GM12872 (cell line): Measurements from ENCODE around the gene PRKG1.

Source experiments
- TF ChIP-seq, protein P1 (sequence below): IDR thresholded peaks from 3 replicates; pipeline ENCODE4 v1.5.1; 2011; ENCODE audit warnings: low read depth, mild to moderate bottlenecking, low read length, moderate library complexity; ENCODE audit not compliant: insufficient read depth

The PRKG1 gene

DNA sequence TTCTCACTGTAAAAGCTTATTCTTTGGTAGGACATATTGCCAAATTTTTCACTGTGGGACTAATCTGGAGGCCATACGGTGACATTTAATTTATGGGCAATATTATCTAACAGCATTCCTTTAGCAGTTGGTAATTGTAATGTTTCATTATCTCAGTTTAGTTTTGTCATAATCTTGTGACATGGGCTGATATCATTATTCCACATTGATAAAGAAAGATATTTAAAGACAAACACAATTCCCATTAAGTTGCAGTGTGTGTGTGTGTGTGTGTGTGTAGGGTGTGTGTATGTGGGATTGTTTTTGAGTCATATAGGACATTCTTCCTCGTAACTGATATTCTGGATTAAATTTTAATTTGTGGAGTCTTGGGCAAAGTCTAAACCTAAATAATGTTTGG is 238.5 kb downstream of the PRKG1 start:
- TF ChIP-seq, protein P1, sequence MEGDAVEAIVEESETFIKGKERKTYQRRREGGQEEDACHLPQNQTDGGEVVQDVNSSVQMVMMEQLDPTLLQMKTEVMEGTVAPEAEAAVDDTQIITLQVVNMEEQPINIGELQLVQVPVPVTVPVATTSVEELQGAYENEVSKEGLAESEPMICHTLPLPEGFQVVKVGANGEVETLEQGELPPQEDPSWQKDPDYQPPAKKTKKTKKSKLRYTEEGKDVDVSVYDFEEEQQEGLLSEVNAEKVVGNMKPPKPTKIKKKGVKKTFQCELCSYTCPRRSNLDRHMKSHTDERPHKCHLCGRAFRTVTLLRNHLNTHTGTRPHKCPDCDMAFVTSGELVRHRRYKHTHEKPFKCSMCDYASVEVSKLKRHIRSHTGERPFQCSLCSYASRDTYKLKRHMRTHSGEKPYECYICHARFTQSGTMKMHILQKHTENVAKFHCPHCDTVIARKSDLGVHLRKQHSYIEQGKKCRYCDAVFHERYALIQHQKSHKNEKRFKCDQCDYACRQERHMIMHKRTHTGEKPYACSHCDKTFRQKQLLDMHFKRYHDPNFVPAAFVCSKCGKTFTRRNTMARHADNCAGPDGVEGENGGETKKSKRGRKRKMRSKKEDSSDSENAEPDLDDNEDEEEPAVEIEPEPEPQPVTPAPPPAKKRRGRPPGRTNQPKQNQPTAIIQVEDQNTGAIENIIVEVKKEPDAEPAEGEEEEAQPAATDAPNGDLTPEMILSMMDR: no peak

DNA sequence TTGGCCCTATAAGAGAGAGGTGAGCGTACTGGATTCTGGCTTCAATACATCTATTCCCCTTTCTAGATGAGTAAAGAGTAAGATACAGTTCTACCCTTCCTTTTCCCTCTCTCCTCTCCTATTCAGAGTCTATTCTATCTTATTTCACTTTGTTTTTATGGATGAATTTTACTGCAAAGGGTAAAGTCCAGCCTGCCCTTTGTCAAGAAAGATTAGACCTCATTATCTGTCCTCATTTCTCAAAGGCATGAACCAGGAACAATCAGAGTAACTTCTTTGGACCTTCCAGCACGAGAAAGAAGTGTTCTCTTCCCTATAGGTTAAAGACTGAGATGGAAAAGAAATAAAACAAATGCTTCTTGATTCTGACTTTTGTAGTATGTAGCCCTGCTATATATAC is 239.0 kb downstream of the PRKG1 start:
- TF ChIP-seq, protein P1: no peak

DNA sequence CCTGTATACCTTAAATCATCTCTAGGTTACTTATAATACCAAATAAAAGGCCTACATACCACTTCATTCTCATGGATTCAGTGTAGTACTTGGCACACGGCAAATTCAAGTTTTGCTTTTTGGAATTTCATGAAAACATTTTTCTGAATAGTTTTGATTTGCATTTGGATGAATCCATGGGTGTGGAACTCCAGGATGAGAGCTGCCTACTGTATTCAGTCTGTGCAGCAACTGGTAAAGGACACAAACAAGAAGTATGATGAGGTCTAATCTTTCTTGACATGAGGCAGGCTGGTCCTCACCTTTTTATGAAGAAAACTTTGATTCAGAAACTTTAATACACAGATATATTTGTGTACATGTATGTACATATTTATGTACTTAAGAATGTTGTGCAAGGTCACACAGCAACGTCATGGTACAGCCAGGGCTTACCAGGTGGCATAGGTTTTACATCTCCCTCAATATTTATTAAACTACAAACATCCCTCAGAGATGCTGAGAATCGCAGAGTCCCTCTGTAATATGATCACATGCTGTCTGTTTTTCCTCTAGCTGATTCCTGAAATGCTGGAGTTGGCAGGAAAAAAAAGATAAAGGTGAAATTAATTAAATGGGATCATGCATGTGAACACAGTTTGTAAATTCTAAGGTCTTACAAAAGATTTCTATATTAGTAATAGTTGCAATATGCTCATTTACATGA is 239.6 kb downstream of the PRKG1 start:
- TF ChIP-seq, protein P1: no peak

DNA sequence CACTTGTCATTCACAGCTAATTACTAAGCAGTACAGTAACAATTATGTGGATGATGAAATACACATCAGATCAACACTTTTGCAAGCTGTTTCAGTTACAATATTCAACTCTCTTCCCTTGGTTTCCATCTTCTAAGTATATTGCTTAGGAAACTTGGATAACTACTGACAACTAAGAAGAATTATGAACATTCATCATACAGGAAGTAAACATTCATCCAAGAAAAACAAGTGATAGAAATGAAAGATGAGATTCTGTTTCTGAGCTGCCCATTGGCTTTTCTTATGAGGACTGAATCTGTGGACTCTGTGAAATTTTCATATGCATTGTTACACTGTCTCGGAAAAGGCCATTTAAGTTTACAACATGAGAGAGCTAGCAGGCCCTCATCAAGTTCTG is 240.2 kb downstream of the PRKG1 start:
- TF ChIP-seq, protein P1: no peak

DNA sequence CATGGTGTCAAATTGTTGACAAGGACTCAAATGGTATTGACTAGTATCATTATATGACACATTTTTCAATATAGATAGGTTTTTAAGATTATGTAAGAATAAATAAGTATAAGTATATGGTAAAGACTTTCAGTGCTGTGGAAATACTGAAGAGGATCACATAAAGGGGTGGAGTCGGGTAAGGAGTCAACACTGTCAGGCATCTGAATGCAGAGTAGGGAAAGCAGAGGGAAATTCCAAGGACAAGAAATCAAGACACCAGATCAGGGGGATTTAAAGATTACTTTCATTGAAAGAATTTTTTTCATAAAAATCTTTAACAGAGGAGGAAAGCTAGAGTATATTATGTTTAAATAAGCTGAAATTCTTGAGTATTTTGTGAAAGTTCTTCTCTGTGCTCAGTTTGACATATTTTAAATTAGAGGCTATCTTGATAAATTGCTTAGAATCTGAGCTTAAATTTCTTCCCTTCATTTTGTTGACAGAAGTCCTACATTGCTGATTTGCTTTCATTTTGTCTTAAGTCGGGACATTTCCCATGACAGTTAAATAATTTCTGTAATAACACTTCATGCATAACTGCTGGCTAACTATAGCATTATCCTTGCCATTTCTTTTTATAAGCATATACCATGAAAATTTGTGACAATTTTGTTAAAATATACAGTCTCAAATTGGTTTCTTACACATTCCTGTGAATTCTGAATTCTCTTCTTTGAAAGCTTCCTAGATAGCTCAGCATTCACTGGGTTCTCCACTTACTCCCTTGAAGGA is 244.3 kb downstream of the PRKG1 start:
- TF ChIP-seq, protein P1: no peak

DNA sequence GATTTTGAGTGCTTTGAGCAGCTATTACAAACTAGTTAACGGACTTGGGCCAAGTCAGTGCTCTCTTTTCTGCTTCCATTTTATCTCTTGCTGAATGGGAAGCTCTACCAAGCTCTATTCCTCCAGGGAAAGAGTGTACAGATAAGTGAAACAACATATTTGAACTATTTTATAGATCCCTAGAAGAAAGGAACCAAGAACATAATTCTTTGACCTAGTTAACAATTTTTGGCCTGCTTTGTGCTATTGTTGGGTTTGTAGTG is 244.8 kb downstream of the PRKG1 start:
- TF ChIP-seq, protein P1: no peak

DNA sequence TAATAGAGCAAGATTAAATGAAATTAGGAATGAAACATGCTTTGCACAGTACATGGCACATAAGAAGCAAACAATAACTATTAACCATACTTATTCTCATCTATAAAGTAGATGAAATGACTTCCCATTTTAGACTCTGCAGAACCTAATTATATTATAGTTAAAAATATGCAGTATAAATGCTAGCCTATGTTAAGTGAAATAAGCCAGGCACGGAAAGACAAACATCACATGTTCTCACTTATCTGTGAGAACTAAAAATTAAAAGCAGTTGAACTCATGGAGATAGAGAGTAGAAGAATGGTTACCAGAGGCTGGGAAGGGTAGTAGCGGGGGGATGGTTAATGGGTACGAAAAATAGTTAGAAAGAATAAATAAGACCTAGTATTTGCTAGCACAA is 247.0 kb downstream of the PRKG1 start:
- TF ChIP-seq, protein P1: no peak
